COR-L47 (cell line): Measurements from ENCODE around the gene B4GALT1.
"Not testable (repeated sequence)": the region's sequence is repeated elsewhere in the genome, so short reads cannot be mapped to it uniquely, and the experiment has no call there.

Experiments
- DNase-seq: peaks from one replicate; lab custom pipeline; 2025; lab: John Stamatoyannopoulos, UW

B4GALT1 gene

DNA sequence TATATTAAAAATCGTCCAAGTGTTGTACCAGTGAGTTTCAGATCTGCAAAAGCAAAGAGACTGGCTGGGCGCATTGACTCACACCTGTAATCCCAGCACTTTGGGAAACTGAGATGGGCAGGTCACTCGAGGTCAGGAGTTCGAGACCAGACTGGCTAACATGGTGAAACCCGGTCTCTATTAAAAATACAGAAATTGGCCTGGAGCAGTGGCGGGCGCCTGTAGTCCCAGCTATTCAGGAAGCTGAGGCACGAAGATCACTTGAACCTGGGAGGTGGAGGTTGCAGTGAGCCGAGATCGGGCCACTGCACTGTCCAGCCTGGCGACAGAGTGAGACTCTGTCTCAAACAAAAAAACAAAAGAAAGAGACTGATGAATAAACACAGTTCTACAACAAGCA, 18.3 kb upstream of the B4GALT1 start:
- no peak for DNase-seq

GRCh38 chr9:33184963-33185362, 17.8 kb upstream of the B4GALT1 start:
- DNase-seq, result no peak

- DNase-seq, result no peak
These were observed 15.4 kb upstream of the B4GALT1 start for GRCh38 chr9:33182519-33182918.

- DNase-seq, result no peak
These were observed 13.5 kb upstream of the B4GALT1 start for GRCh38 chr9:33180526-33181184.

DNA sequence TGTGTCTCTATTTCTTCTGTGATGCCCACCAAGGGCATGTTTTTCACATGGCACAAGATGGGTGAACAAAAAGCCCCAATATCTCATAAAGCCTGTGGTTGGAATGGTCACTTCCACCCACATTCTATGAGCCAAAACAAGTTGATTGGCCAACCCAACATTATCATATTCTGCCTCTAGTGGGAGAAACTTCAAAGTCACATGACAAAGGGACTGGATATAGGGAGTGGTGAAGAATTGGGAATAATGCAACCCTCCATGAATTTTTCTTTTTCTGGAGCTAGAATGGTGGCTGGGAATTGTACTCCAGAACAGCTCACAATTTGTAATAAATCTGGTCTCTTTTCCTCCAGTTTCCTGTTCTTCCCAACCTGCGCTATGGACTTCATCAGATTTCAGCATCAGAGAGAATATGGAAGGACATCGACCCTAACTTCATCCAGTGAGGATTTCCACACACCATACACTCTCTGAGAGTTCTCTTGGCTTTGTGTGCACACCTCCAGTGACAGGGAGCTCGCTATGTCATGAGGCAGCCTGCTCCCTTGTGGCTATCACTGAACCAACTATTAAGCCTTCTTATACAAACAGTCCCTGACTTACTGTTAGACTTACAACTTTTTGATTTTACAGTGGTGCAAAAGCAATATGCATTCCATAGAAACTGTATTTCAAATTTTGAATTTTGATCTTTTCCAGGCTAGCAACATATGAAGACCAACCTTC, 12.0 kb upstream of the B4GALT1 start:
- DNase-seq, result no peak

GRCh38 chr9:33177639-33178038, 10.5 kb upstream of the B4GALT1 start:
- DNase-seq, result no peak

DNA sequence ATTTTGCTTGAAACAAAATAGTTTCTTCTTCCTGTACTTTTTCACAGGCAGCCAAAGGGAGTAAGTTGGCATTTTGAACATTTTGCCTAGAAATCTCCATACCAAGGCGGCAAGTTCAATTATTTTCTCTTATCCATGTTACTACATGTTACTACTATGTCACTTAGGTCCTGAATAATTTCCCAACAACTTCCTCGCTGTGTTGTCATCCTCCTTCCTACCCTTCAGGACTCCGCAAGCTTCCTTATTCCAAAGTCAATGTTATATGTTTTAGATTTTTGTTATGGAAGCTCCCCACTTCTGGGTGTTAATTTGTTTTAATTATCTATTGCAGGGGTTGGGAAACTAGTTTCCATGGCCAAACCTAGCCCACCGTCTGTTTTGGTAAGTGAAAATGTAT, 9.9 kb upstream of the B4GALT1 start:
- no peak for DNase-seq

DNA sequence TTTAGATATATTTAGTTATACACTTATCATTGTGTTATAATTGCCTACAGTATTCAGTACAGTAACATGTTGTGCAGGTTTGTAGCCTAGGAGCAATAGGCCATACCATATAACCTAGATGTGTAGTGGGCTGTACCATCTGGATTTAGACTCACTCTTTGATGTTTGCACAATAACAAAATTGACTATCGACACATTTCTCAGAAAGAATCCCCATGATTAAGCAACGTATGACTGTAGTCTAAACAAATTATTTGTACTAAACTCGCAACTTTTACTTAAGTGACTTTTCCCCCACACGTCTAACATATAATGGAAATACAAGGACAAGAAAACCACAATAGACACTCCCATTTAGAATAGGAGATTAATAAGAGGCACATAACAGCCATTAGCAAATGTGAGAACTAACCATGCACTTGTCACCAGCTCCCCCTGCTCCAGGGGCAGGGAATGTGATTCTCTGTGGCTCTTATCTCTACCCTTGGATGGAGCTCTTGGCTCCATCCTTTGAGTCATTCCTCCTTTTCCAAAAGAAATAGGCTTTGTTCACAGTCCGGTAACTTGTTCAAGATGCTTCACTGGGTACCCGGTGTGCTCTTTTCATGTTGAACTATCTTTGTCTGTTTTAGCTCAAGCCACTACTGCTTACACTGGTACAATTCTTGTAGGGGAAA, 8.7 kb upstream of the B4GALT1 start:
- no peak for DNase-seq

GRCh38 chr9:33172256-33173238, 5.4 kb upstream of the B4GALT1 start:
- DNase-seq, result no peak

DNA sequence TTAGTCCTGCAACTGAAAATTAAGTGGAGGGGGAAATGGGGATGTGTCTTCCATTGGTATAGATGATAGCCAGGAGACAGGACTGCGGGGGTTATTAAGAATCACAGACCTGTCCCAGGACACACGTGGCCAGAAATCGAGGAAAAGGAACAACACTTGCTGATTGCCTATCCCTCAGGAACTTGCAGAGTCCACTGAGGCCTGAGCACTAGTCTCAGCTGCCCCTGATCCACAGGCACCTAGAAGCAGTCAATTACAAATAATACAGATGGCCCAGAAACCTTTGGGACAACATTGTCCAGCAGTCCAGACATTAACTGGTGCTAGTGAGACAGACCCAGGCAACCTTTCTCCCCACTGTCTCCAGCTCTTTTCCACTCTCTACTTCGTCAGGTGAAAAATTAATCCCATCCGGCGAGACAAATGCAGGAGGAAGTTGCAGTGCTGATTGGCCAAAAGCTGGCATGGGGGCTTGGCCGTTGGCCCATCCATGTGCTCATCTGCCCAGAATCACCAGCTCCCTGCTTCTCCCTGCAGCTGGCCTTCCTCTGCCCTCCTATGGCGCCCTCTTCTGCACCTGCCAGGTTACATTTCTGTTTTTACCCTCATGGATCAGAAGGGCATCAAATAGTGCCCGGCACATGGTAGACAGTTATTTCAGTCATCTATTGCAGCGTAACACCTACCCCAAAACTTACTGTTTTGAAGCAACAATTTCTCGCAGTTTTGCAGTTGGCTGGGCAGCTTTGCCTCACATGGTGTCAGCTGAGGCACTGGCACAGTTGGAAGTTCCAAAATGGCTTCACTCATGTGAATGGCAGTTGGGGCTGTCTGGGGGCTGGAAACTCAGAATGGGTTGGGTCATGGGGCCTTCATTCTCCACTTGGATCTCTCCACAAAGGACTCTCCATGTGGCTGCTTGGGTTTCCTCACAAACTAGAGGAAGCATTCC, 3.6 kb upstream of the B4GALT1 start:
- peak; percentile 89 for DNase-seq

- no peak for DNase-seq
These were observed 1.9 kb upstream of the B4GALT1 start for GRCh38 chr9:33168941-33169544.

- no peak for DNase-seq
These were observed 881 bp upstream of the B4GALT1 start for GRCh38 chr9:33167972-33168461.

- DNase-seq, result no peak
These were observed 679 bp downstream of the B4GALT1 start for GRCh38 chr9:33166231-33167083.

DNA sequence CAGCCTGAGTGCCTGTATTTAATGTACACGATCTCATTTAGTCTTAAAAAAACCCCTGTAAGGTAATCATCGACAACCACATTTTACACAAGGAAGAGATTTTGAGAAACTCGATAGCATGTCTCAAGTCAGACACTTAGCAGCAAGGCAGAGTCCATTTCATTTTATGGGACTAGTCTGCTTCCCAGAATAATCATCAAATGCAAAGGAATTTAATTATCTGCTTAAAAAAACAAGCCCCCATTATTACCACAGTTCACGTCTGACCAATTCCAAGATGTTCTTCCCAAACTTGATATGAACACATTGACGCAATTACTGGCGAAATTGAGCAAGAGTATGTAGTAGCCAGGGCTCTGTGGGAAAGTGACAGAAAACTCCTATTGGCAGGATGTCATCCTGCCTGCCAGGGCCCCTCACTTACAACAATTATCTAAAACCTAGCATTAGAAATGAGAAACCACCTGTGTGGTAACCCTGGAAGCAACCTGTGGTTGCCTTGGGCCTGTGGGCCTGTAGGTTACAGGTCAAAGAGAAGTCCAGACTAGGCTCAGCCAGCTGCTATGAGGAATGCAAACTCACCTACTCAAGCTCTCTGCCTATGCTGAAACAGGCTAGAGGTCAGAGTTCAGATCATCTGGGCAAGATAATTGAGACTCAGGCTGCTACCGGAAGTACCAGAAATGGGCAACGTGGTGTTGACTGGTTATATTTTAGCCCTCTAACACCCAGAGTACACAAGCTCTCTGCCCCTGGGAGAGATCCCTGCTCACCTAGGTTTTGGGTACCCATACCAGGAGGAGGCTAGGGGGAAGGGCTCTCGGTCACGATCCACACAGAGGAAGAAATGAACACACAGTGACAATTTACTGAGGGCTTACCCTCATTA, 1.6 kb downstream of the B4GALT1 start:
- DNase-seq, result no peak

GRCh38 chr9:33164921-33165262, 2.2 kb downstream of the B4GALT1 start:
- DNase-seq, result not testable (repeated sequence)

GRCh38 chr9:33164138-33164809, 2.9 kb downstream of the B4GALT1 start:
- DNase-seq, result no peak

DNA sequence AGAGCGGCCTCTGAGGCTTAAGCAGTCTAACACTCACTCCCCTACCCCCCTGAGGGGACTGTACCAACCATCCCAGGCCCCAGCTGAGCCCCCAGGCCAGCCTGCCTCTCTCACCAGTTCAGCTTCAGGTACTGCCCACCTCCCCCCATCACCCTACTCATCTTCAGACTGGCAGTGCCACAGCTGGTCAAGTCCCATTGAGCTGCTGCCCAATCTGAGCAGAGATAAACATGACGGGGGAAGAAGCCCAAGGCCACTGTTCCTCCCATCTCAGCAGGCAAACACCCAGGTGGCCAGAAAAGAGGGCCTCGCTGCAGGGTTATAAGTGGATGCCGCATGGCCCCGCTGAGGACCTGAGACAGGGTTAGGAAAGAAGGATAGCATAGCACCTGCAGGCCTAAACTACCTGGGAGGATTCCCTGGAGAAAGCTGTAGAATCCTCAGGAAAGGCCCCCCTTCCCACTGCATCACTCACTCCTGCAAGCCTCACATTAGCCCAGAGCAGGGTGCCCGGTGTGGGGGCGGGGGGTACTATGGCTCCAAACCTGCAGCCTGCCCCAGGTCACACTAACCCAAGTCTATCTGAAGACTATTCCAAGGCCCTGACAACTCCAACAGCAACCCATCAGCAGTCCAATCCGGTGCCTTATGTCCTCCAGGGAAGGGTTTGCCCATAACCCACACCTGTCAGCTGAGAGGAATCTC, 3.6 kb downstream of the B4GALT1 start:
- no peak for DNase-seq
